T-helper 1 cell (primary cell): Measurements from ENCODE around the gene APBA2.

ENCODE experiments used
- DNase-seq, 5 donors: peaks; one replicate each; pipeline ENCODE4 v3.0.0-alpha.2; 2012 to 2020

APBA2 gene

GRCh38 chr15:29091666-29092065, 205.9 kb downstream of the APBA2 start:
- DNase-seq, result no peak

- DNase-seq, result no peak
Observed at GRCh38 chr15:29092376-29093064, 206.7 kb downstream of the APBA2 start.

- no peak for DNase-seq
Observed at GRCh38 chr15:29093065-29093435, 207.3 kb downstream of the APBA2 start.

- no peak for DNase-seq
Observed at GRCh38 chr15:29093696-29094343, 208.0 kb downstream of the APBA2 start.

- no peak for DNase-seq
Observed at GRCh38 chr15:29094711-29095110, 208.9 kb downstream of the APBA2 start.

GRCh38 chr15:29095746-29096145, 210.0 kb downstream of the APBA2 start:
- no peak for DNase-seq

GRCh38 chr15:29097168-29097567, 211.4 kb downstream of the APBA2 start:
- no peak for DNase-seq

GRCh38 chr15:29097971-29098370, 212.2 kb downstream of the APBA2 start:
- DNase-seq, result no peak

- DNase-seq, result no peak
Observed at GRCh38 chr15:29098652-29099051, 212.9 kb downstream of the APBA2 start.

- DNase-seq, result no peak
Observed at GRCh38 chr15:29099131-29099880, 213.5 kb downstream of the APBA2 start.

- no peak for DNase-seq
Observed at GRCh38 chr15:29100486-29101000, 214.8 kb downstream of the APBA2 start.

GRCh38 chr15:29101491-29101890, 215.7 kb downstream of the APBA2 start:
- DNase-seq, result no peak

- peak in 3 of 5 donors; percentile 41 to 48 (median 41) for DNase-seq
Observed at GRCh38 chr15:29102173-29102794, 216.5 kb downstream of the APBA2 start.

- DNase-seq, result no peak
Observed at GRCh38 chr15:29102911-29103823, 217.4 kb downstream of the APBA2 start.

- DNase-seq, result peak in 3 of 5 donors; percentile 26 to 55 (median 41)
Observed at GRCh38 chr15:29103824-29104565, 218.2 kb downstream of the APBA2 start.

- no peak for DNase-seq
Observed at GRCh38 chr15:29104566-29104880, 218.7 kb downstream of the APBA2 start.

GRCh38 chr15:29105151-29105854, 219.5 kb downstream of the APBA2 start:
- no peak for DNase-seq

- no peak for DNase-seq
Observed at GRCh38 chr15:29106116-29106515, 220.3 kb downstream of the APBA2 start.

- no peak for DNase-seq
Observed at GRCh38 chr15:29106551-29107290, 220.9 kb downstream of the APBA2 start.

- no peak for DNase-seq
Observed at GRCh38 chr15:29107291-29107890, 221.6 kb downstream of the APBA2 start.
